Measurements from ENCODE around the gene LRRTM4. TPM values are rescaled to one million over a fixed set of nuclear protein-coding genes. Genes with fewer than 3 reads are reported as not detected.

The LRRTM4 gene
- total RNA-seq, 1 donor from 2014 or later: 1.8 TPM

GRCh38 chr2:76965772-76966171, 556.4 kb downstream of the LRRTM4 start:
- Mint-ChIP-seq H3K27me3 (ENCODE audit: unreplicated experiment) (no peaks in the 10 kb centered on the region), H3K4me1 (ENCODE audit: unreplicated experiment) (no peaks in the 10 kb centered on the region), H3K36me3 (ENCODE audit: low read depth, unreplicated experiment) (no peaks in the 10 kb centered on the region), H3K27ac (ENCODE audit: unreplicated experiment) (no peak overlapping the region), H3K9me3 (ENCODE audit: unreplicated experiment) (no peaks in the 10 kb centered on the region), H3K4me3 (ENCODE audit: unreplicated experiment) (no peak overlapping the region)
- no peak for DNase-seq (ENCODE audit: low spot score)
- no peak for TF ChIP-seq CTCF (IDR thresholded peaks at IDR 0.05; ENCODE audit: unreplicated experiment)

- Mint-ChIP-seq H3K36me3 (ENCODE audit: low read depth, unreplicated experiment) (no peaks in the 10 kb centered on the region), H3K4me3 (ENCODE audit: unreplicated experiment) (no peak overlapping the region), H3K4me1 (ENCODE audit: unreplicated experiment) (no peaks in the 10 kb centered on the region), H3K9me3 (ENCODE audit: unreplicated experiment) (no peaks in the 10 kb centered on the region), H3K27me3 (ENCODE audit: unreplicated experiment) (no peaks in the 10 kb centered on the region), H3K27ac (ENCODE audit: unreplicated experiment) (no peak overlapping the region)
- no peak for TF ChIP-seq CTCF (IDR thresholded peaks at IDR 0.05; ENCODE audit: unreplicated experiment)
- DNase-seq (ENCODE audit: low spot score): peak; percentile 47
These were observed 563.4 kb downstream of the LRRTM4 start for GRCh38 chr2:76958749-76959148.

GRCh38 chr2:76953733-76954347, 568.3 kb downstream of the LRRTM4 start:
- Mint-ChIP-seq H3K27ac (ENCODE audit: unreplicated experiment) (no peak overlapping the region), H3K36me3 (ENCODE audit: low read depth, unreplicated experiment) (no peaks in the 10 kb centered on the region), H3K27me3 (ENCODE audit: unreplicated experiment) (no peaks in the 10 kb centered on the region), H3K4me1 (ENCODE audit: unreplicated experiment) (no peaks in the 10 kb centered on the region), H3K4me3 (ENCODE audit: unreplicated experiment) (no peak overlapping the region), H3K9me3 (ENCODE audit: unreplicated experiment) (no peaks in the 10 kb centered on the region)
- DNase-seq (ENCODE audit: low spot score): peak; percentile 72
- TF ChIP-seq CTCF (IDR thresholded peaks at IDR 0.05; ENCODE audit: unreplicated experiment): peak; percentile 86

GRCh38 chr2:76946631-76947145, 575.5 kb downstream of the LRRTM4 start:
- no peaks in the 10 kb centered on the region for H3K36me3 Mint-ChIP-seq (ENCODE audit: low read depth, unreplicated experiment)
- no peak overlapping the region for H3K4me3 Mint-ChIP-seq (ENCODE audit: unreplicated experiment)
- no peak for TF ChIP-seq CTCF (IDR thresholded peaks at IDR 0.05; ENCODE audit: unreplicated experiment)
- H3K9me3 Mint-ChIP-seq (ENCODE audit: unreplicated experiment): no peaks in the 10 kb centered on the region
- peak overlapping the region; percentile 49 for H3K27ac Mint-ChIP-seq (ENCODE audit: unreplicated experiment)
- DNase-seq (ENCODE audit: low spot score): no peak
- no peaks in the 10 kb centered on the region for H3K27me3 Mint-ChIP-seq (ENCODE audit: unreplicated experiment)
- peaks cover 5% of the 10 kb centered on the region for H3K4me1 Mint-ChIP-seq (ENCODE audit: unreplicated experiment)

- H3K27ac Mint-ChIP-seq (ENCODE audit: unreplicated experiment): no peak overlapping the region
- no peak overlapping the region for H3K4me3 Mint-ChIP-seq (ENCODE audit: unreplicated experiment)
- no peaks in the 10 kb centered on the region for H3K27me3 Mint-ChIP-seq (ENCODE audit: unreplicated experiment)
- no peak for TF ChIP-seq CTCF (IDR thresholded peaks at IDR 0.05; ENCODE audit: unreplicated experiment)
- no peaks in the 10 kb centered on the region for H3K36me3 Mint-ChIP-seq (ENCODE audit: low read depth, unreplicated experiment)
- H3K4me1 Mint-ChIP-seq (ENCODE audit: unreplicated experiment): no peaks in the 10 kb centered on the region
- H3K9me3 Mint-ChIP-seq (ENCODE audit: unreplicated experiment): no peaks in the 10 kb centered on the region
- no peak for DNase-seq (ENCODE audit: low spot score)
These were observed 581.6 kb downstream of the LRRTM4 start for GRCh38 chr2:76940559-76940958.
